Panc1 (cell line): ENCODE results near the gene TCF25. TPM values are rescaled to one million over a fixed set of nuclear protein-coding genes. Genes with fewer than 3 reads are reported as not detected.

Experiments
- ATAC-seq: fragments of 200-7000 bp; cut with Tn5 transposase; 2 replicates; pipeline ENCODE4 v1.9.1; 2020; ENCODE audit warnings: mild to moderate bottlenecking, moderate library complexity
- BruUV-seq: library from RNA; stranded (reverse); fragments of 400-500 nt; replicated peaks from 2 replicates; lab custom pipeline; 2021; lab: Mats Ljungman, UMichigan
- CTCF ChIA-PET: fragments of 300-600 bp; sonication (Branson Sonifier 250); formaldehyde crosslinking; loops from one replicate; lab custom pipeline; 2022; ENCODE audit warnings: antibody characterized with exemption; lab: Charles Lee
- POLR2A ChIA-PET: fragments of 300-600 bp; sonication (Branson Sonifier 250); formaldehyde crosslinking; loops from one replicate; lab custom pipeline; 2022; ENCODE audit warnings: antibody characterized with exemption; lab: Charles Lee
- DNase-seq: peaks from one replicate; pipeline ENCODE4 v3.0.0-alpha.2; 2010; ENCODE audit warnings: low read depth, low spot score
- H3K27ac ChIP-seq: 2 replicates; pipeline ENCODE4 v1.5.1; 2011; ENCODE audit warnings: mild to moderate bottlenecking, low read length, inconsistent platforms
- H3K27me3 ChIP-seq: fragments of 200-500 bp; sonication (Bioruptor generic); 2 replicates; pipeline ENCODE4 v1.6.0; 2014; ENCODE audit warnings: low read length, inconsistent platforms; ENCODE audit not compliant: control insufficient read depth, insufficient read depth
- H3K36me3 ChIP-seq: fragments of 200-500 bp; sonication (Bioruptor generic); 2 replicates; pipeline ENCODE4 v1.5.1; 2014; ENCODE audit warnings: inconsistent platforms, mild to moderate bottlenecking, low read length, moderate library complexity; ENCODE audit not compliant: control insufficient read depth, insufficient read depth
- H3K4me1 ChIP-seq: 2 replicates; pipeline ENCODE4 v1.5.1; 2011; ENCODE audit warnings: inconsistent platforms, mild to moderate bottlenecking, low read length, moderate library complexity; ENCODE audit not compliant: control insufficient read depth, insufficient read depth
- H3K4me3 ChIP-seq, 2 experiments: 2 replicates each; pipeline ENCODE4 v1.5.1; 2011 to 2012; ENCODE audit warnings: low read depth in 2 of 2, low read length in 2 of 2, mild to moderate bottlenecking in 2 of 2, inconsistent platforms in 1 of 2, moderate library complexity in 1 of 2
- H3K9me3 ChIP-seq: fragments of 200-500 bp; sonication (Bioruptor generic); 2 replicates; pipeline ENCODE4 v1.5.1; 2014; ENCODE audit warnings: low read depth, mild to moderate bottlenecking, inconsistent platforms, low read length, moderate library complexity; ENCODE audit not compliant: control insufficient read depth, insufficient read depth
- CTCF ChIP-seq: fragments of 450-650 bp; IDR thresholded peaks from 2 replicates; pipeline ENCODE4 v1.5.1; 2017; ENCODE audit warnings: mild to moderate bottlenecking
- POLR2AphosphoS5 ChIP-seq: IDR thresholded peaks from 2 replicates; pipeline ENCODE4 v1.6.1; 2012; ENCODE audit warnings: mild to moderate bottlenecking, low read depth, low read length, moderate library complexity
- REST ChIP-seq, 2 experiments: IDR thresholded peaks; 2 replicates each; pipeline ENCODE4 v1.6.1; 2011 to 2012; ENCODE audit warnings: low read depth in 2 of 2, control low read depth in 1 of 2, low read length in 1 of 2, mild to moderate bottlenecking in 1 of 2, moderate library complexity in 1 of 2; ENCODE audit not compliant: insufficient read depth in 1 of 2
- SIN3A ChIP-seq: IDR thresholded peaks from 2 replicates; pipeline ENCODE4 v1.6.1; 2012; ENCODE audit warnings: low read depth, mild to moderate bottlenecking, low read length, moderate library complexity, borderline replicate concordance; ENCODE audit not compliant: insufficient read depth
- TCF7L2 ChIP-seq: IDR thresholded peaks from 2 replicates; pipeline ENCODE4 v1.6.1; 2011; ENCODE audit warnings: mild to moderate bottlenecking, low read depth, low read length, inconsistent platforms
- in situ Hi-C: cut with HindIII; loops from 2 replicates; pipeline ENCODE4 v1.10.0; 2016; ENCODE audit warnings: low sequenced_read_pairs, low pct_unique_long_range_greater_than_20kb
- intact Hi-C: fragments of 100-400 bp; cut with micrococcal nuclease; formaldehyde crosslinking; loops from one replicate; pipeline ENCODE4 v1.10.0; 2022; ENCODE audit not compliant: unreplicated experiment
- total RNA-seq: library from RNA; stranded (reverse); gene quantifications from one replicate; pipeline ENCODE4 v1.2.1, GENCODE V29; 2021; ENCODE audit not compliant: unreplicated experiment

The TCF25 gene
- total RNA-seq, 1 experiment from 2014 or later = 144 TPM

GRCh38 chr16:89858973-89859614 lies 14.3 kb upstream of the TCF25 start:
- H3K36me3 ChIP-seq = no peaks in the 10 kb centered on the region; the same call in none of the 2 replicates
- no peak overlapping the region for H3K27ac ChIP-seq
- H3K9me3 ChIP-seq = no peaks in the 10 kb centered on the region
- intact Hi-C loops = no loop called here
- no peak overlapping the region for H3K4me3 ChIP-seq
- CTCF ChIA-PET = interaction anchor here (0.6 kb wide), 1 partner anchor 17 kb away, joined by 3 read pairs; no protein-coding TSS in a partner anchor
- BruUV-seq = no TSS peak
- ATAC-seq (no peak), DNase-seq (no peak)
- in situ Hi-C loops = no loop called here
- no peak for TF ChIP-seq POLR2AphosphoS5
- no peak for TF ChIP-seq CTCF
- no peak for TF ChIP-seq REST (IDR thresholded peaks at IDR 0.05; ENCODE audit: insufficient read depth in 1 of 2, low read depth in 2 of 2, low read length in 1 of 2)
- TF ChIP-seq SIN3A = no peak
- TF ChIP-seq TCF7L2 = no peak
- H3K27me3 ChIP-seq = no peaks in the 10 kb centered on the region
- POLR2A ChIA-PET = no interaction called here
- H3K4me1 ChIP-seq = no peaks in the 10 kb centered on the region

- TF ChIP-seq POLR2AphosphoS5 (no peak), TCF7L2 (no peak), SIN3A (no peak), REST (IDR thresholded peaks at IDR 0.05; ENCODE audit: insufficient read depth in 1 of 2, low read depth in 2 of 2, low read length in 1 of 2) (no peak), CTCF (no peak)
- ATAC-seq (no peak), DNase-seq (no peak)
- ChIA-PET CTCF (no interaction called here), POLR2A (interaction anchor here (0.5 kb wide), 1 partner anchor 81 kb away, joined by 6 read pairs; no protein-coding TSS in a partner anchor)
- in situ Hi-C loops (no loop called here), intact Hi-C loops (loop anchor here (5.0 to 10.0 kb wide), 2 partner anchors 42 to 105 kb away; partner anchors contain the start of gene FANCA)
- BruUV-seq = no TSS peak
- no peaks in the 10 kb centered on the region; the same call in none of the 2 replicates for H3K36me3 ChIP-seq
- no peaks in the 10 kb centered on the region for H3K9me3 ChIP-seq
- no peak overlapping the region for H3K4me3 ChIP-seq
- H3K27me3 ChIP-seq = no peaks in the 10 kb centered on the region
- no peaks in the 10 kb centered on the region for H3K4me1 ChIP-seq
- no peak overlapping the region for H3K27ac ChIP-seq
These were observed 13.8 kb upstream of the TCF25 start for GRCh38 chr16:89859615-89860007.
